Panc1 (cell line): ENCODE data around the gene NASP. TPM values are rescaled to one million over a fixed set of nuclear protein-coding genes. Genes with fewer than 3 reads are reported as not detected.

Source experiments
- ATAC-seq: fragments of 200-7000 bp; cut with Tn5 transposase; 2 replicates; pipeline ENCODE4 v1.9.1; 2020; ENCODE audit warnings: mild to moderate bottlenecking, moderate library complexity
- BruUV-seq: library from RNA; stranded (reverse); fragments of 400-500 nt; replicated peaks from 2 replicates; lab custom pipeline; 2021; lab: Mats Ljungman, UMichigan
- CTCF ChIA-PET: fragments of 300-600 bp; sonication (Branson Sonifier 250); formaldehyde crosslinking; loops from one replicate; lab custom pipeline; 2022; ENCODE audit warnings: antibody characterized with exemption; lab: Charles Lee
- POLR2A ChIA-PET: fragments of 300-600 bp; sonication (Branson Sonifier 250); formaldehyde crosslinking; loops from one replicate; lab custom pipeline; 2022; ENCODE audit warnings: antibody characterized with exemption; lab: Charles Lee
- DNase-seq: peaks from one replicate; pipeline ENCODE4 v3.0.0-alpha.2; 2010; ENCODE audit warnings: low read depth, low spot score
- H3K27ac ChIP-seq: 2 replicates; pipeline ENCODE4 v1.5.1; 2011; ENCODE audit warnings: mild to moderate bottlenecking, low read length, inconsistent platforms
- H3K27me3 ChIP-seq: fragments of 200-500 bp; sonication (Bioruptor generic); 2 replicates; pipeline ENCODE4 v1.6.0; 2014; ENCODE audit warnings: low read length, inconsistent platforms; ENCODE audit not compliant: control insufficient read depth, insufficient read depth
- H3K36me3 ChIP-seq: fragments of 200-500 bp; sonication (Bioruptor generic); 2 replicates; pipeline ENCODE4 v1.5.1; 2014; ENCODE audit warnings: inconsistent platforms, mild to moderate bottlenecking, low read length, moderate library complexity; ENCODE audit not compliant: control insufficient read depth, insufficient read depth
- H3K4me1 ChIP-seq: 2 replicates; pipeline ENCODE4 v1.5.1; 2011; ENCODE audit warnings: inconsistent platforms, mild to moderate bottlenecking, low read length, moderate library complexity; ENCODE audit not compliant: control insufficient read depth, insufficient read depth
- H3K4me3 ChIP-seq, 2 experiments: 2 replicates each; pipeline ENCODE4 v1.5.1; 2011 to 2012; ENCODE audit warnings: low read depth in 2 of 2, low read length in 2 of 2, mild to moderate bottlenecking in 2 of 2, inconsistent platforms in 1 of 2, moderate library complexity in 1 of 2
- H3K9me3 ChIP-seq: fragments of 200-500 bp; sonication (Bioruptor generic); 2 replicates; pipeline ENCODE4 v1.5.1; 2014; ENCODE audit warnings: low read depth, mild to moderate bottlenecking, inconsistent platforms, low read length, moderate library complexity; ENCODE audit not compliant: control insufficient read depth, insufficient read depth
- CTCF ChIP-seq: fragments of 450-650 bp; IDR thresholded peaks from 2 replicates; pipeline ENCODE4 v1.5.1; 2017; ENCODE audit warnings: mild to moderate bottlenecking
- POLR2AphosphoS5 ChIP-seq: IDR thresholded peaks from 2 replicates; pipeline ENCODE4 v1.6.1; 2012; ENCODE audit warnings: mild to moderate bottlenecking, low read depth, low read length, moderate library complexity
- REST ChIP-seq, 2 experiments: IDR thresholded peaks; 2 replicates each; pipeline ENCODE4 v1.6.1; 2011 to 2012; ENCODE audit warnings: low read depth in 2 of 2, control low read depth in 1 of 2, low read length in 1 of 2, mild to moderate bottlenecking in 1 of 2, moderate library complexity in 1 of 2; ENCODE audit not compliant: insufficient read depth in 1 of 2
- SIN3A ChIP-seq: IDR thresholded peaks from 2 replicates; pipeline ENCODE4 v1.6.1; 2012; ENCODE audit warnings: low read depth, mild to moderate bottlenecking, low read length, moderate library complexity, borderline replicate concordance; ENCODE audit not compliant: insufficient read depth
- TCF7L2 ChIP-seq: IDR thresholded peaks from 2 replicates; pipeline ENCODE4 v1.6.1; 2011; ENCODE audit warnings: mild to moderate bottlenecking, low read depth, low read length, inconsistent platforms
- in situ Hi-C: cut with HindIII; loops from 2 replicates; pipeline ENCODE4 v1.10.0; 2016; ENCODE audit warnings: low sequenced_read_pairs, low pct_unique_long_range_greater_than_20kb
- intact Hi-C: fragments of 100-400 bp; cut with micrococcal nuclease; formaldehyde crosslinking; loops from one replicate; pipeline ENCODE4 v1.10.0; 2022; ENCODE audit not compliant: unreplicated experiment
- total RNA-seq: library from RNA; stranded (reverse); gene quantifications from one replicate; pipeline ENCODE4 v1.2.1, GENCODE V29; 2021; ENCODE audit not compliant: unreplicated experiment

NASP gene
- total RNA-seq, 1 experiment from 2014 or later: 193 TPM

- intact Hi-C loops (loop anchor here (1.0 kb wide), 1 partner anchor 58 kb away; no protein-coding TSS in a partner anchor), in situ Hi-C loops (no loop called here)
- Histone ChIP-seq H3K9me3 (no peaks in the 10 kb centered on the region), H3K27ac (no peak overlapping the region), H3K36me3 (peaks cover 15% of the 10 kb centered on the region), H3K27me3 (no peaks in the 10 kb centered on the region), H3K4me1 (no peaks in the 10 kb centered on the region), H3K4me3 (no peak overlapping the region)
- no TSS peak for BruUV-seq
- ATAC-seq (no peak), DNase-seq (no peak)
- ChIA-PET POLR2A (no interaction called here), CTCF (no interaction called here)
- TF ChIP-seq TCF7L2 (no peak), CTCF (no peak), POLR2AphosphoS5 (no peak), SIN3A (no peak), REST (IDR thresholded peaks at IDR 0.05; ENCODE audit: insufficient read depth in 1 of 2, low read depth in 2 of 2, low read length in 1 of 2) (no peak)
These were observed 13.2 kb upstream of the NASP start for GRCh38 chr1:45570631-45571030.

- no peak overlapping the region for H3K27ac ChIP-seq
- peaks cover 5% of the 10 kb centered on the region; the same call in 1 of the 2 replicates for H3K36me3 ChIP-seq
- CTCF ChIA-PET: no interaction called here
- DNase-seq (no peak), ATAC-seq (no peak)
- H3K27me3 ChIP-seq: no peaks in the 10 kb centered on the region
- BruUV-seq: no TSS peak
- intact Hi-C loops: no loop called here
- no peak overlapping the region for H3K4me3 ChIP-seq
- no peaks in the 10 kb centered on the region for H3K9me3 ChIP-seq
- TF ChIP-seq POLR2AphosphoS5 (no peak), REST (IDR thresholded peaks at IDR 0.05; ENCODE audit: insufficient read depth in 1 of 2, low read depth in 2 of 2, low read length in 1 of 2) (no peak), TCF7L2 (no peak), CTCF (no peak), SIN3A (no peak)
- H3K4me1 ChIP-seq: no peaks in the 10 kb centered on the region
- in situ Hi-C loops: no loop called here
- POLR2A ChIA-PET: no interaction called here
These were observed 10.5 kb upstream of the NASP start for GRCh38 chr1:45573231-45573804.
